Neural progenitor cell (in vitro differentiated cells): ENCODE data around the gene TDRD10. TPM values are rescaled to one million over a fixed set of nuclear protein-coding genes. Genes with fewer than 3 reads are reported as not detected.
"Not testable (repeated sequence)": the region's sequence is repeated elsewhere in the genome, so short reads cannot be mapped to it uniquely, and the experiment has no call there.

Experiments used
- DNase-seq: peaks from one replicate; pipeline ENCODE4 v3.0.0-alpha.2; 2016; ENCODE audit warnings: low spot score
- H2AFZ ChIP-seq: fragments of 200-600 bp; sonication (generic); replicated peaks from 2 replicates; pipeline ENCODE4 v1.6.1; 2016; ENCODE audit warnings: antibody characterized with exemption
- H3F3A ChIP-seq: fragments of 200-600 bp; sonication (generic); 2 replicates; pipeline ENCODE4 v1.6.1; 2016; ENCODE audit warnings: antibody characterized with exemption, low read depth
- H3K27ac ChIP-seq: fragments of 200-600 bp; sonication (generic); 2 replicates; pipeline ENCODE4 v1.5.1; 2016; ENCODE audit warnings: mild to moderate bottlenecking
- H3K27me3 ChIP-seq: fragments of 200-600 bp; sonication (generic); 2 replicates; pipeline ENCODE4 v1.6.1; 2016; ENCODE audit warnings: mild to moderate bottlenecking, moderate library complexity
- H3K36me3 ChIP-seq: fragments of 200-600 bp; sonication (generic); 2 replicates; pipeline ENCODE4 v1.5.1; 2016
- H3K4me1 ChIP-seq: fragments of 200-600 bp; sonication (generic); 2 replicates; pipeline ENCODE4 v1.6.1; 2016; ENCODE audit warnings: mixed run types
- H3K4me2 ChIP-seq: fragments of 200-600 bp; sonication (generic); 2 replicates; pipeline ENCODE4 v1.6.1; 2016
- H3K4me3 ChIP-seq: fragments of 200-600 bp; sonication (generic); 2 replicates; pipeline ENCODE4 v1.5.1; 2016
- H3K79me2 ChIP-seq: fragments of 200-600 bp; sonication (generic); 2 replicates; pipeline ENCODE4 v1.6.1; 2016; ENCODE audit warnings: low read depth
- H3K9ac ChIP-seq: fragments of 200-600 bp; sonication (generic); 2 replicates; pipeline ENCODE4 v1.6.1; 2016
- H3K9me3 ChIP-seq: fragments of 200-600 bp; sonication (generic); 2 replicates; pipeline ENCODE4 v1.5.1; 2016; ENCODE audit warnings: low read depth
- H4K20me1 ChIP-seq: fragments of 200-600 bp; sonication (generic); 2 replicates; pipeline ENCODE4 v1.6.1; 2016; ENCODE audit warnings: low read depth
- H3K27ac Mint-ChIP-seq: 3 replicates; pipeline ENCODE4 v1.8.0; 2021; ENCODE audit warnings: mixed read lengths
- H3K27me3 Mint-ChIP-seq: 2 replicates; pipeline ENCODE4 v1.8.0; 2022; ENCODE audit warnings: low read depth, mild to moderate bottlenecking, inconsistent platforms, moderate library complexity, mixed read lengths; ENCODE audit not compliant: insufficient read depth
- H3K36me3 Mint-ChIP-seq: 3 replicates; pipeline ENCODE4 v1.8.0; 2021; ENCODE audit warnings: mixed read lengths
- H3K4me1 Mint-ChIP-seq: 3 replicates; pipeline ENCODE4 v1.8.0; 2021; ENCODE audit warnings: mixed read lengths
- H3K4me3 Mint-ChIP-seq: 3 replicates; pipeline ENCODE4 v1.8.0; 2021; ENCODE audit warnings: mild to moderate bottlenecking, moderate library complexity, mixed read lengths
- H3K9me3 Mint-ChIP-seq: 3 replicates; pipeline ENCODE4 v1.8.0; 2020; ENCODE audit warnings: mixed read lengths
- CTCF ChIP-seq: fragments of 200-600 bp; sonication (generic); IDR thresholded peaks from 2 replicates; pipeline ENCODE4 v1.5.1; 2017; ENCODE audit warnings: antibody characterized with exemption, mild to moderate bottlenecking
- EZH2 ChIP-seq: fragments of 200-600 bp; sonication (generic); IDR thresholded peaks from 2 replicates; pipeline ENCODE4 v1.6.1; 2017; ENCODE audit warnings: antibody characterized with exemption, mild to moderate bottlenecking, moderate library complexity
- EZH2phosphoT487 ChIP-seq: fragments of 200-600 bp; sonication (generic); IDR thresholded peaks from 2 replicates; pipeline ENCODE4 v1.6.1; 2017; ENCODE audit warnings: antibody characterized with exemption
- total RNA-seq: library from RNA; depleted of rRNA; stranded (reverse); fragments of >200 nt; gene quantifications from 2 replicates; pipeline ENCODE4 v1.2.3, GENCODE V29; 2015; ENCODE audit warnings: low replicate concordance

Gene TDRD10
- total RNA-seq, 1 donor from 2014 or later: not detected

GRCh38 chr1:154483941-154484803 lies 17.8 kb upstream of the TDRD10 start:
- H3K9me3 ChIP-seq: no peaks in the 10 kb centered on the region
- no peak overlapping the region for H3K4me3 ChIP-seq
- H3K27me3 Mint-ChIP-seq: peaks cover 10% of the 10 kb centered on the region
- no peak overlapping the region for H3K27ac Mint-ChIP-seq
- no peaks in the 10 kb centered on the region for H3K27me3 ChIP-seq
- H4K20me1 ChIP-seq: no peaks in the 10 kb centered on the region
- H3K27ac ChIP-seq: no peak overlapping the region
- H3K4me1 Mint-ChIP-seq: peaks cover 16% of the 10 kb centered on the region
- peaks cover 7% of the 10 kb centered on the region for H3F3A ChIP-seq
- no peak overlapping the region for H2AFZ ChIP-seq
- peaks cover 4% of the 10 kb centered on the region for H3K4me1 ChIP-seq
- H3K36me3 Mint-ChIP-seq: no peaks in the 10 kb centered on the region
- no peak overlapping the region for H3K4me3 Mint-ChIP-seq
- no peaks in the 10 kb centered on the region for H3K79me2 ChIP-seq
- no peaks in the 10 kb centered on the region for H3K9me3 Mint-ChIP-seq
- TF ChIP-seq EZH2phosphoT487: no peak
- no peak for TF ChIP-seq CTCF
- TF ChIP-seq EZH2: no peak
- H3K9ac ChIP-seq: no peak overlapping the region
- no peak overlapping the region for H3K4me2 ChIP-seq
- DNase-seq: no peak
- no peaks in the 10 kb centered on the region for H3K36me3 ChIP-seq

- no peak overlapping the region for H3K4me3 ChIP-seq
- H2AFZ ChIP-seq: no peak overlapping the region
- peaks cover 4% of the 10 kb centered on the region for H3K4me1 ChIP-seq
- no peaks in the 10 kb centered on the region for H3K27me3 ChIP-seq
- Mint-ChIP-seq H3K4me3 (no peak overlapping the region), H3K27ac (no peak overlapping the region), H3K9me3 (no peaks in the 10 kb centered on the region), H3K4me1 (peaks cover 12% of the 10 kb centered on the region), H3K27me3 (peaks cover 10% of the 10 kb centered on the region), H3K36me3 (no peaks in the 10 kb centered on the region)
- TF ChIP-seq EZH2 (no peak), CTCF (no peak), EZH2phosphoT487 (no peak)
- H3K27ac ChIP-seq: no peak overlapping the region
- H3K4me2 ChIP-seq: no peak overlapping the region
- H4K20me1 ChIP-seq: no peaks in the 10 kb centered on the region
- no peaks in the 10 kb centered on the region for H3K36me3 ChIP-seq
- H3F3A ChIP-seq: peaks cover 7% of the 10 kb centered on the region
- DNase-seq: no peak
- no peak overlapping the region for H3K9ac ChIP-seq
- no peaks in the 10 kb centered on the region for H3K79me2 ChIP-seq
- H3K9me3 ChIP-seq: no peaks in the 10 kb centered on the region
These were observed 16.9 kb upstream of the TDRD10 start for GRCh38 chr1:154485106-154485505.

GRCh38 chr1:154485910-154486496 lies 16.0 kb upstream of the TDRD10 start:
- Mint-ChIP-seq H3K27me3 (peaks cover 10% of the 10 kb centered on the region), H3K4me1 (peaks cover 5% of the 10 kb centered on the region), H3K27ac (no peak overlapping the region), H3K36me3 (no peaks in the 10 kb centered on the region), H3K9me3 (no peaks in the 10 kb centered on the region), H3K4me3 (no peak overlapping the region)
- Histone ChIP-seq H3K4me1 (peaks cover 4% of the 10 kb centered on the region), H2AFZ (no peak overlapping the region), H3K36me3 (no peaks in the 10 kb centered on the region), H4K20me1 (no peaks in the 10 kb centered on the region), H3K9me3 (no peaks in the 10 kb centered on the region), H3K9ac (no peak overlapping the region), H3K79me2 (no peaks in the 10 kb centered on the region), H3K4me3 (no peak overlapping the region), H3F3A (no peaks in the 10 kb centered on the region), H3K4me2 (no peak overlapping the region), H3K27me3 (no peaks in the 10 kb centered on the region), H3K27ac (no peak overlapping the region)
- TF ChIP-seq EZH2phosphoT487: no peak
- no peak for TF ChIP-seq EZH2
- no peak for TF ChIP-seq CTCF
- DNase-seq: no peak

GRCh38 chr1:154486756-154487155 lies 15.3 kb upstream of the TDRD10 start:
- not testable (repeated sequence) for H3K4me3 ChIP-seq, H3K36me3 ChIP-seq, H3K9ac ChIP-seq, DNase-seq, H3K9me3 Mint-ChIP-seq, H3K27me3 Mint-ChIP-seq, H3K27me3 ChIP-seq, H3K36me3 Mint-ChIP-seq, H3K79me2 ChIP-seq, H3K4me2 ChIP-seq, H4K20me1 ChIP-seq, H3F3A ChIP-seq, H3K4me3 Mint-ChIP-seq, H3K27ac ChIP-seq, H3K4me1 Mint-ChIP-seq, H3K4me1 ChIP-seq, H3K9me3 ChIP-seq, H2AFZ ChIP-seq, H3K27ac Mint-ChIP-seq
